ENCODE results near the gene TINCR. TPM values are rescaled to one million over a fixed set of nuclear protein-coding genes. Genes with fewer than 3 reads are reported as not detected.

TINCR gene
- total RNA-seq, 1 experiment from 2014 or later, result 2.3 TPM

- TF ChIP-seq POLR2AphosphoS5 (IDR thresholded peaks at IDR 0.05; ENCODE audit: low read depth, low read length) (no peak), SIN3A (IDR thresholded peaks at IDR 0.05; ENCODE audit: borderline replicate concordance, insufficient read depth, low read depth, low read length) (no peak), TCF7L2 (IDR thresholded peaks at IDR 0.05; ENCODE audit: low read depth, low read length) (no peak)
- TF ChIP-seq, protein P1, sequence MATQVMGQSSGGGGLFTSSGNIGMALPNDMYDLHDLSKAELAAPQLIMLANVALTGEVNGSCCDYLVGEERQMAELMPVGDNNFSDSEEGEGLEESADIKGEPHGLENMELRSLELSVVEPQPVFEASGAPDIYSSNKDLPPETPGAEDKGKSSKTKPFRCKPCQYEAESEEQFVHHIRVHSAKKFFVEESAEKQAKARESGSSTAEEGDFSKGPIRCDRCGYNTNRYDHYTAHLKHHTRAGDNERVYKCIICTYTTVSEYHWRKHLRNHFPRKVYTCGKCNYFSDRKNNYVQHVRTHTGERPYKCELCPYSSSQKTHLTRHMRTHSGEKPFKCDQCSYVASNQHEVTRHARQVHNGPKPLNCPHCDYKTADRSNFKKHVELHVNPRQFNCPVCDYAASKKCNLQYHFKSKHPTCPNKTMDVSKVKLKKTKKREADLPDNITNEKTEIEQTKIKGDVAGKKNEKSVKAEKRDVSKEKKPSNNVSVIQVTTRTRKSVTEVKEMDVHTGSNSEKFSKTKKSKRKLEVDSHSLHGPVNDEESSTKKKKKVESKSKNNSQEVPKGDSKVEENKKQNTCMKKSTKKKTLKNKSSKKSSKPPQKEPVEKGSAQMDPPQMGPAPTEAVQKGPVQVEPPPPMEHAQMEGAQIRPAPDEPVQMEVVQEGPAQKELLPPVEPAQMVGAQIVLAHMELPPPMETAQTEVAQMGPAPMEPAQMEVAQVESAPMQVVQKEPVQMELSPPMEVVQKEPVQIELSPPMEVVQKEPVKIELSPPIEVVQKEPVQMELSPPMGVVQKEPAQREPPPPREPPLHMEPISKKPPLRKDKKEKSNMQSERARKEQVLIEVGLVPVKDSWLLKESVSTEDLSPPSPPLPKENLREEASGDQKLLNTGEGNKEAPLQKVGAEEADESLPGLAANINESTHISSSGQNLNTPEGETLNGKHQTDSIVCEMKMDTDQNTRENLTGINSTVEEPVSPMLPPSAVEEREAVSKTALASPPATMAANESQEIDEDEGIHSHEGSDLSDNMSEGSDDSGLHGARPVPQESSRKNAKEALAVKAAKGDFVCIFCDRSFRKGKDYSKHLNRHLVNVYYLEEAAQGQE (IDR thresholded peaks at IDR 0.05; ENCODE audit: insufficient read depth in 1 of 2, low read depth in 2 of 2, low read length in 1 of 2), result no peak
- TF ChIP-seq, protein P2, sequence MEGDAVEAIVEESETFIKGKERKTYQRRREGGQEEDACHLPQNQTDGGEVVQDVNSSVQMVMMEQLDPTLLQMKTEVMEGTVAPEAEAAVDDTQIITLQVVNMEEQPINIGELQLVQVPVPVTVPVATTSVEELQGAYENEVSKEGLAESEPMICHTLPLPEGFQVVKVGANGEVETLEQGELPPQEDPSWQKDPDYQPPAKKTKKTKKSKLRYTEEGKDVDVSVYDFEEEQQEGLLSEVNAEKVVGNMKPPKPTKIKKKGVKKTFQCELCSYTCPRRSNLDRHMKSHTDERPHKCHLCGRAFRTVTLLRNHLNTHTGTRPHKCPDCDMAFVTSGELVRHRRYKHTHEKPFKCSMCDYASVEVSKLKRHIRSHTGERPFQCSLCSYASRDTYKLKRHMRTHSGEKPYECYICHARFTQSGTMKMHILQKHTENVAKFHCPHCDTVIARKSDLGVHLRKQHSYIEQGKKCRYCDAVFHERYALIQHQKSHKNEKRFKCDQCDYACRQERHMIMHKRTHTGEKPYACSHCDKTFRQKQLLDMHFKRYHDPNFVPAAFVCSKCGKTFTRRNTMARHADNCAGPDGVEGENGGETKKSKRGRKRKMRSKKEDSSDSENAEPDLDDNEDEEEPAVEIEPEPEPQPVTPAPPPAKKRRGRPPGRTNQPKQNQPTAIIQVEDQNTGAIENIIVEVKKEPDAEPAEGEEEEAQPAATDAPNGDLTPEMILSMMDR (IDR thresholded peaks at IDR 0.05), result no peak
- DNase-seq (ENCODE audit: low read depth, low spot score) (no peak), ATAC-seq (no peak)
- intact Hi-C loops (cut with micrococcal nuclease; ENCODE audit: unreplicated experiment) (no loop called here), in situ Hi-C loops (cut with HindIII; ENCODE audit: low pct_unique_long_range_greater_than_20kb, low sequenced_read_pairs) (no loop called here)
- ChIA-PET POLR2A (interaction anchor here (0.5 kb wide), 1 partner anchor 130 kb away, joined by 3 read pairs; the partner anchor contains the start of gene LONP1), CTCF (no interaction called here)
- H3K9me3 ChIP-seq (ENCODE audit: control insufficient read depth, insufficient read depth, low read depth, low read length), result no peaks in the 10 kb centered on the region
- no peak overlapping the region for H3K27ac ChIP-seq (ENCODE audit: low read length)
- no peaks in the 10 kb centered on the region for H3K4me1 ChIP-seq (ENCODE audit: control insufficient read depth, insufficient read depth, low read length)
- H3K27me3 ChIP-seq (ENCODE audit: control insufficient read depth, insufficient read depth, low read length), result no peaks in the 10 kb centered on the region
- no peak overlapping the region for H3K4me3 ChIP-seq (ENCODE audit: low read depth in 2 of 2, low read length in 2 of 2)
- peaks cover 13% of the 10 kb centered on the region for H3K36me3 ChIP-seq (ENCODE audit: control insufficient read depth, insufficient read depth, low read length)
- BruUV-seq (replicated peaks), result no TSS peak
Measured at GRCh38 chr19:5590151-5590864, 22.6 kb upstream of the TINCR start.

- TF ChIP-seq POLR2AphosphoS5 (IDR thresholded peaks at IDR 0.05; ENCODE audit: low read depth, low read length), result no peak
- TF ChIP-seq SIN3A (IDR thresholded peaks at IDR 0.05; ENCODE audit: borderline replicate concordance, insufficient read depth, low read depth, low read length), result no peak
- TF ChIP-seq, protein P2 (IDR thresholded peaks at IDR 0.05), result no peak
- Histone ChIP-seq H3K4me3 (ENCODE audit: low read depth in 2 of 2, low read length in 2 of 2) (no peak overlapping the region), H3K27me3 (ENCODE audit: control insufficient read depth, insufficient read depth, low read length) (no peaks in the 10 kb centered on the region), H3K27ac (ENCODE audit: low read length) (no peak overlapping the region), H3K9me3 (ENCODE audit: control insufficient read depth, insufficient read depth, low read depth, low read length) (no peaks in the 10 kb centered on the region), H3K36me3 (ENCODE audit: control insufficient read depth, insufficient read depth, low read length) (peaks cover 12% of the 10 kb centered on the region), H3K4me1 (ENCODE audit: control insufficient read depth, insufficient read depth, low read length) (no peaks in the 10 kb centered on the region)
- CTCF ChIA-PET, result no interaction called here
- DNase-seq (ENCODE audit: low read depth, low spot score), result no peak
- in situ Hi-C loops (cut with HindIII; ENCODE audit: low pct_unique_long_range_greater_than_20kb, low sequenced_read_pairs) (no loop called here), intact Hi-C loops (cut with micrococcal nuclease; ENCODE audit: unreplicated experiment) (no loop called here)
- no peak for ATAC-seq
- POLR2A ChIA-PET, result no interaction called here
- BruUV-seq (replicated peaks), result no TSS peak
Measured at GRCh38 chr19:5588906-5589676, 21.3 kb upstream of the TINCR start.
